GM23338 (cell line): ENCODE results near the gene SMG7. TPM values are rescaled to one million over a fixed set of nuclear protein-coding genes. Genes with fewer than 3 reads are reported as not detected.

Source experiments
- ATAC-seq: fragments of 200-7000 bp; cut with Tn5 transposase; 3 replicates; pipeline ENCODE4 v1.9.1; 2020
- DNase-seq: peaks from one replicate; pipeline ENCODE4 v3.0.0-alpha.2; 2015; ENCODE audit warnings: low spot score
- H2AFZ ChIP-seq: fragments of 200-600 bp; sonication (generic); 2 replicates; pipeline ENCODE4 v1.8.0; 2016; ENCODE audit warnings: antibody characterized with exemption, mild to moderate bottlenecking, moderate library complexity
- H3F3A ChIP-seq: fragments of 200-600 bp; sonication (generic); replicated peaks from 2 replicates; pipeline ENCODE4 v1.8.0; 2017; ENCODE audit warnings: antibody characterized with exemption, mixed run types, low read depth
- H3K27ac ChIP-seq: fragments of 200-600 bp; sonication (generic); 2 replicates; pipeline ENCODE4 v1.6.1; 2016; ENCODE audit warnings: low read depth
- H3K27me3 ChIP-seq: fragments of 200-600 bp; sonication (generic); 2 replicates; pipeline ENCODE4 v1.8.0; 2016; ENCODE audit warnings: mild to moderate bottlenecking, mixed run types, moderate library complexity; ENCODE audit not compliant: insufficient read depth
- H3K36me3 ChIP-seq: fragments of 200-600 bp; sonication (generic); 2 replicates; pipeline ENCODE4 v1.8.0; 2016; ENCODE audit warnings: mild to moderate bottlenecking; ENCODE audit not compliant: insufficient read depth
- H3K4me1 ChIP-seq: fragments of 200-600 bp; sonication (generic); 2 replicates; pipeline ENCODE4 v1.8.0; 2016; ENCODE audit warnings: mild to moderate bottlenecking, moderate library complexity; ENCODE audit not compliant: insufficient read depth
- H3K4me2 ChIP-seq: fragments of 200-600 bp; sonication (generic); 2 replicates; pipeline ENCODE4 v1.7.1; 2017; ENCODE audit warnings: mixed run types
- H3K4me3 ChIP-seq: fragments of 200-600 bp; sonication (generic); 2 replicates; pipeline ENCODE4 v1.6.1; 2016; ENCODE audit warnings: mixed run types
- H3K79me2 ChIP-seq: fragments of 200-600 bp; sonication (generic); replicated peaks from 2 replicates; pipeline ENCODE4 v1.8.0; 2017; ENCODE audit warnings: mild to moderate bottlenecking; ENCODE audit not compliant: insufficient read depth
- H3K9me2 ChIP-seq: fragments of 200-600 bp; sonication (generic); 2 replicates; pipeline ENCODE4 v1.8.0; 2017; ENCODE audit not compliant: insufficient read depth
- H4K20me1 ChIP-seq: fragments of 200-600 bp; sonication (generic); replicated peaks from 2 replicates; pipeline ENCODE4 v1.8.0; 2017; ENCODE audit warnings: mild to moderate bottlenecking; ENCODE audit not compliant: insufficient read depth
- H3K27ac Mint-ChIP-seq: 2 replicates; pipeline ENCODE4 v1.8.0; 2020; ENCODE audit warnings: inconsistent platforms, mild to moderate bottlenecking, moderate library complexity, mixed read lengths
- H3K27me3 Mint-ChIP-seq: 3 replicates; pipeline ENCODE4 v1.8.0; 2022; ENCODE audit warnings: low read depth, mild to moderate bottlenecking, moderate library complexity, mixed read lengths, inconsistent platforms; ENCODE audit not compliant: insufficient read depth, poor library complexity
- H3K36me3 Mint-ChIP-seq: 3 replicates; pipeline ENCODE4 v1.8.0; 2021; ENCODE audit warnings: low read depth, mild to moderate bottlenecking, inconsistent platforms, moderate library complexity, mixed read lengths
- H3K4me1 Mint-ChIP-seq: 3 replicates; pipeline ENCODE4 v1.8.0; 2020; ENCODE audit warnings: mild to moderate bottlenecking, inconsistent platforms, mixed read lengths
- H3K4me3 Mint-ChIP-seq: 3 replicates; pipeline ENCODE4 v1.8.0; 2021; ENCODE audit warnings: moderate library complexity, mild to moderate bottlenecking, inconsistent platforms, mixed read lengths
- H3K9me3 Mint-ChIP-seq: 3 replicates; pipeline ENCODE4 v1.8.0; 2020; ENCODE audit warnings: moderate library complexity, mild to moderate bottlenecking, inconsistent platforms, mixed read lengths
- CREB1 ChIP-seq: fragments of 250-450 bp; sonication (Bioruptor Pico); IDR thresholded peaks from 2 replicates; pipeline ENCODE4 v1.5.0; 2020; ENCODE audit warnings: low read depth, mild to moderate bottlenecking, moderate library complexity
- EZH2 ChIP-seq: fragments of 200-600 bp; sonication (generic); IDR thresholded peaks from one replicate; pipeline ENCODE4 v1.8.0; 2017; ENCODE audit warnings: antibody characterized with exemption, mild to moderate bottlenecking, low read depth; ENCODE audit not compliant: unreplicated experiment
- JUNB ChIP-seq: IDR thresholded peaks from one replicate; pipeline ENCODE4 v1.6.1; 2016; ENCODE audit warnings: antibody characterized with exemption; ENCODE audit not compliant: unreplicated experiment
- STAT1 ChIP-seq: IDR thresholded peaks from one replicate; pipeline ENCODE4 v1.6.1; 2016; ENCODE audit warnings: antibody characterized with exemption; ENCODE audit not compliant: unreplicated experiment
- ZNF114 ChIP-seq: fragments of 250-450 bp; sonication (Bioruptor Pico); IDR thresholded peaks from 2 replicates; pipeline ENCODE4 v1.5.0; 2020; ENCODE audit warnings: mild to moderate bottlenecking, moderate library complexity
- ZNF331 ChIP-seq: fragments of 250-450 bp; sonication (Bioruptor Pico); IDR thresholded peaks from 2 replicates; pipeline ENCODE4 v1.5.0; 2020; ENCODE audit warnings: low read depth, mild to moderate bottlenecking, moderate library complexity
- polyA plus RNA-seq: library from polyadenylated mRNA; unstranded; fragments of >200 nt; fragmentation: Nextera tagmentation; extraction: Ambion mirVana; gene quantifications from 2 replicates; pipeline ENCODE4 v1.2.1, GENCODE V29; 2016
- total RNA-seq: library from RNA; depleted of rRNA; stranded (reverse); fragments of >200 nt; shearing (Covaris generic); gene quantifications from 2 replicates; pipeline ENCODE4 v1.2.3, GENCODE V29; 2014
- TF ChIP-seq, protein P1 (sequence below): fragments of 250-450 bp; sonication (Bioruptor Pico); IDR thresholded peaks from 2 replicates; pipeline ENCODE4 v1.5.0; 2020; ENCODE audit warnings: mild to moderate bottlenecking, moderate library complexity
- TF ChIP-seq, protein P2 (sequence below): IDR thresholded peaks from 2 replicates; pipeline ENCODE4 v1.6.1; 2016; ENCODE audit warnings: antibody characterized with exemption
- TF ChIP-seq, protein P3 (sequence below), 2 experiments: fragments of 200-600 bp in 1 of 2; sonication (generic) in 1 of 2; conservative IDR thresholded peaks; 2 replicates each; pipeline versions ENCODE4 v1.5.1 to v1.6.1; 2016 to 2017; ENCODE audit warnings: antibody characterized with exemption in 2 of 2, low read depth in 2 of 2, mild to moderate bottlenecking in 2 of 2, moderate library complexity in 1 of 2

SMG7 gene
- total and polyA plus RNA-seq, 2 experiments from 2014 or later, result 33.0 to 79.4 TPM

DNA sequence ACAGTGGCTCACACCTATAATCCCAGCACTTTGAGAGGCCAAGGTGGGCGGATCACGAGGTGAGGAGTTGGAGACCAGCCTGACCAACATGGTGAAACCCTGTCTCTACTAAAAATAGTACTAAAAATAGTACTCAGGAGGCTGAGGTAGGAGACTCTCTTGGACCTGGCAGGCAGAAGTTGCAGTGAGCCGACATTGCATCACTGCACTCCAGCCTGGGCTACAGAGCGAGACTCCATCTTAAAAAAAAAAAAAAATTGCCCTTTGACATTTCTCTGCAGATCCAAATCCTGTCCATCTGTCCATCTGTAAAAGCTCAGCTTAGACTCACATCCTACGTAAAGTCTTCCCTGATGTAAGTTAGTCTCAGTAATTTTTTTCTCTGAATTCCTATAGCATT is 124.2 kb downstream of the SMG7 start:
- no peaks in the 10 kb centered on the region for H3K9me3 Mint-ChIP-seq

DNA sequence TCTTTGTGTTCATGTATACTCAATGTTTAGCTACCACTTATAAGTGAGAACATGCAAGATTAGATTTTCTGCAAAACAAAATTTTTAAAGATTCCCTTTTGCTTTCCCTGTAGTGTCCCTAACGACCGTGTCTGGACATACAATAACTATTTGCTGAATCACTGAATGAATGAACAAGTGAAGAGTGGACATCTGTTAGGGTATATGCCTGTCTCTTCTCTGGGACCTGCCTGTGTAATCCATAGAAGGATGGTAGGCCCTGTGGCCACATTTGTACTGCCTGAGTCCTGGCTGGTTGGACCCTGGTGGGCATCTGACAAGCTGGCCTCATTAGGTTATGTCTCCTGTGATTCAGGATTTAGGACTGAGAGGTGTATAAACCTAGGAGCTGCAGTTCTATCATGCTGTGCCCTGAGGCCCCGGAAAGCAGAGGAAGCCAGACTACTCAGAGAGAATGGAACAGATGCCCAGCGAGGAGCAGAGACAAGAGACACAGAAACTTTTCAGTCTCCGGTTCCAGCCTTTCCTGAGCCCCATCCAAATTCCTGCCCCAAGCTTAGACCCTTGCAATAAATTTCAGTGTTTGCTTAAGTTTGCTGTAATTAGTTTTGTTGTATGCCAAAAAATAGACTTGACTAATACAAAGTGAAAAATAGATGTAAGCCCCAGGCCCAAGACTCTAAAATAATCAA is 125.5 kb downstream of the SMG7 start:
- Mint-ChIP-seq H3K4me1 (peaks cover 10% of the 10 kb centered on the region), H3K27ac (no peak overlapping the region), H3K4me3 (no peak overlapping the region), H3K27me3 (peaks cover 3% of the 10 kb centered on the region), H3K36me3 (no peaks in the 10 kb centered on the region), H3K9me3 (no peaks in the 10 kb centered on the region; the same call in 2 of the 3 replicates)
- peaks cover 6% of the 10 kb centered on the region for H3K4me1 ChIP-seq
- H3K4me3 ChIP-seq, result no peak overlapping the region
- no peaks in the 10 kb centered on the region for H3F3A ChIP-seq
- DNase-seq (no peak), ATAC-seq (no peak)
- H3K9me2 ChIP-seq, result 0 out of 2 replicates have a peak, but pooled peaks cover 8% of the 10 kb centered on the region
- H2AFZ ChIP-seq, result peak overlapping the region; percentile 63
- H3K36me3 ChIP-seq, result no peaks in the 10 kb centered on the region
- no peak overlapping the region for H3K27ac ChIP-seq
- H3K4me2 ChIP-seq, result no peak overlapping the region
- H3K79me2 ChIP-seq, result no peaks in the 10 kb centered on the region
- H3K27me3 ChIP-seq, result no peaks in the 10 kb centered on the region
- H4K20me1 ChIP-seq, result no peaks in the 10 kb centered on the region
- TF ChIP-seq, protein P1, sequence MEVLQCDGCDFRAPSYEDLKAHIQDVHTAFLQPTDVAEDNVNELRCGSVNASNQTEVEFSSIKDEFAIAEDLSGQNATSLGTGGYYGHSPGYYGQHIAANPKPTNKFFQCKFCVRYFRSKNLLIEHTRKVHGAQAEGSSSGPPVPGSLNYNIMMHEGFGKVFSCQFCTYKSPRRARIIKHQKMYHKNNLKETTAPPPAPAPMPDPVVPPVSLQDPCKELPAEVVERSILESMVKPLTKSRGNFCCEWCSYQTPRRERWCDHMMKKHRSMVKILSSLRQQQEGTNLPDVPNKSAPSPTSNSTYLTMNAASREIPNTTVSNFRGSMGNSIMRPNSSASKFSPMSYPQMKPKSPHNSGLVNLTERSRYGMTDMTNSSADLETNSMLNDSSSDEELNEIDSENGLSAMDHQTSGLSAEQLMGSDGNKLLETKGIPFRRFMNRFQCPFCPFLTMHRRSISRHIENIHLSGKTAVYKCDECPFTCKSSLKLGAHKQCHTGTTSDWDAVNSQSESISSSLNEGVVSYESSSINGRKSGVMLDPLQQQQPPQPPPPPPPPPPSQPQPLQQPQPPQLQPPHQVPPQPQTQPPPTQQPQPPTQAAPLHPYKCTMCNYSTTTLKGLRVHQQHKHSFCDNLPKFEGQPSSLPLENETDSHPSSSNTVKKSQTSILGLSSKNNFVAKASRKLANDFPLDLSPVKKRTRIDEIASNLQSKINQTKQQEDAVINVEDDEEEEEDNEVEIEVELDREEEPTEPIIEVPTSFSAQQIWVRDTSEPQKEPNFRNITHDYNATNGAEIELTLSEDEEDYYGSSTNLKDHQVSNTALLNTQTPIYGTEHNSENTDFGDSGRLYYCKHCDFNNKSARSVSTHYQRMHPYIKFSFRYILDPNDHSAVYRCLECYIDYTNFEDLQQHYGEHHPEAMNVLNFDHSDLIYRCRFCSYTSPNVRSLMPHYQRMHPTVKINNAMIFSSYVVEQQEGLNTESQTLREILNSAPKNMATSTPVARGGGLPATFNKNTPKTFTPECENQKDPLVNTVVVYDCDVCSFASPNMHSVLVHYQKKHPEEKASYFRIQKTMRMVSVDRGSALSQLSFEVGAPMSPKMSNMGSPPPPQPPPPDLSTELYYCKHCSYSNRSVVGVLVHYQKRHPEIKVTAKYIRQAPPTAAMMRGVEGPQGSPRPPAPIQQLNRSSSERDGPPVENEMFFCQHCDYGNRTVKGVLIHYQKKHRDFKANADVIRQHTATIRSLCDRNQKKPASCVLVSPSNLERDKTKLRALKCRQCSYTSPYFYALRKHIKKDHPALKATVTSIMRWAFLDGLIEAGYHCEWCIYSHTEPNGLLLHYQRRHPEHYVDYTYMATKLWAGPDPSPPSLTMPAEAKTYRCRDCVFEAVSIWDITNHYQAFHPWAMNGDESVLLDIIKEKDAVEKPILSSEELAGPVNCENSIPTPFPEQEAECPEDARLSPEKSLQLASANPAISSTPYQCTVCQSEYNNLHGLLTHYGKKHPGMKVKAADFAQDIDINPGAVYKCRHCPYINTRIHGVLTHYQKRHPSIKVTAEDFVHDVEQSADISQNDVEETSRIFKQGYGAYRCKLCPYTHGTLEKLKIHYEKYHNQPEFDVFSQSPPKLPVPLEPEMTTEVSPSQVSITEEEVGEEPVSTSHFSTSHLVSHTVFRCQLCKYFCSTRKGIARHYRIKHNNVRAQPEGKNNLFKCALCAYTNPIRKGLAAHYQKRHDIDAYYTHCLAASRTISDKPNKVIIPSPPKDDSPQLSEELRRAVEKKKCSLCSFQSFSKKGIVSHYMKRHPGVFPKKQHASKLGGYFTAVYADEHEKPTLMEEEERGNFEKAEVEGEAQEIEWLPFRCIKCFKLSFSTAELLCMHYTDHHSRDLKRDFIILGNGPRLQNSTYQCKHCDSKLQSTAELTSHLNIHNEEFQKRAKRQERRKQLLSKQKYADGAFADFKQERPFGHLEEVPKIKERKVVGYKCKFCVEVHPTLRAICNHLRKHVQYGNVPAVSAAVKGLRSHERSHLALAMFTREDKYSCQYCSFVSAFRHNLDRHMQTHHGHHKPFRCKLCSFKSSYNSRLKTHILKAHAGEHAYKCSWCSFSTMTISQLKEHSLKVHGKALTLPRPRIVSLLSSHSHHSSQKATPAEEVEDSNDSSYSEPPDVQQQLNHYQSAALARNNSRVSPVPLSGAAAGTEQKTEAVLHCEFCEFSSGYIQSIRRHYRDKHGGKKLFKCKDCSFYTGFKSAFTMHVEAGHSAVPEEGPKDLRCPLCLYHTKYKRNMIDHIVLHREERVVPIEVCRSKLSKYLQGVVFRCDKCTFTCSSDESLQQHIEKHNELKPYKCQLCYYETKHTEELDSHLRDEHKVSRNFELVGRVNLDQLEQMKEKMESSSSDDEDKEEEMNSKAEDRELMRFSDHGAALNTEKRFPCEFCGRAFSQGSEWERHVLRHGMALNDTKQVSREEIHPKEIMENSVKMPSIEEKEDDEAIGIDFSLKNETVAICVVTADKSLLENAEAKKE, result no peak
- no peak for TF ChIP-seq EZH2
- TF ChIP-seq, protein P2, sequence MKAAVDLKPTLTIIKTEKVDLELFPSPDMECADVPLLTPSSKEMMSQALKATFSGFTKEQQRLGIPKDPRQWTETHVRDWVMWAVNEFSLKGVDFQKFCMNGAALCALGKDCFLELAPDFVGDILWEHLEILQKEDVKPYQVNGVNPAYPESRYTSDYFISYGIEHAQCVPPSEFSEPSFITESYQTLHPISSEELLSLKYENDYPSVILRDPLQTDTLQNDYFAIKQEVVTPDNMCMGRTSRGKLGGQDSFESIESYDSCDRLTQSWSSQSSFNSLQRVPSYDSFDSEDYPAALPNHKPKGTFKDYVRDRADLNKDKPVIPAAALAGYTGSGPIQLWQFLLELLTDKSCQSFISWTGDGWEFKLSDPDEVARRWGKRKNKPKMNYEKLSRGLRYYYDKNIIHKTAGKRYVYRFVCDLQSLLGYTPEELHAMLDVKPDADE, result no peak
- no peak for TF ChIP-seq ZNF114 (CRISPR knock-in tag)
- no peak for TF ChIP-seq STAT1
- TF ChIP-seq JUNB, result no peak
- TF ChIP-seq ZNF331 (CRISPR knock-in tag), result no peak

More for the DNA sequence above, 124.2 kb downstream of the SMG7 start:
- Mint-ChIP-seq H3K27ac (no peak overlapping the region), H3K27me3 (peaks cover 3% of the 10 kb centered on the region), H3K4me1 (peaks cover 13% of the 10 kb centered on the region), H3K36me3 (no peaks in the 10 kb centered on the region), H3K4me3 (no peak overlapping the region)
- Histone ChIP-seq H3F3A (no peaks in the 10 kb centered on the region), H3K4me2 (no peak overlapping the region), H3K4me1 (peaks cover 6% of the 10 kb centered on the region), H3K36me3 (no peaks in the 10 kb centered on the region), H3K27me3 (no peaks in the 10 kb centered on the region), H3K9me2 (0 out of 2 replicates have a peak, but pooled peaks cover 8% of the 10 kb centered on the region), H2AFZ (no peak overlapping the region), H4K20me1 (no peaks in the 10 kb centered on the region), H3K79me2 (no peaks in the 10 kb centered on the region), H3K27ac (no peak overlapping the region), H3K4me3 (no peak overlapping the region)
- TF ChIP-seq ZNF331 (CRISPR knock-in tag) (no peak), STAT1 (no peak), CREB1 (CRISPR knock-in tag) (no peak)
- TF ChIP-seq, protein P3, sequence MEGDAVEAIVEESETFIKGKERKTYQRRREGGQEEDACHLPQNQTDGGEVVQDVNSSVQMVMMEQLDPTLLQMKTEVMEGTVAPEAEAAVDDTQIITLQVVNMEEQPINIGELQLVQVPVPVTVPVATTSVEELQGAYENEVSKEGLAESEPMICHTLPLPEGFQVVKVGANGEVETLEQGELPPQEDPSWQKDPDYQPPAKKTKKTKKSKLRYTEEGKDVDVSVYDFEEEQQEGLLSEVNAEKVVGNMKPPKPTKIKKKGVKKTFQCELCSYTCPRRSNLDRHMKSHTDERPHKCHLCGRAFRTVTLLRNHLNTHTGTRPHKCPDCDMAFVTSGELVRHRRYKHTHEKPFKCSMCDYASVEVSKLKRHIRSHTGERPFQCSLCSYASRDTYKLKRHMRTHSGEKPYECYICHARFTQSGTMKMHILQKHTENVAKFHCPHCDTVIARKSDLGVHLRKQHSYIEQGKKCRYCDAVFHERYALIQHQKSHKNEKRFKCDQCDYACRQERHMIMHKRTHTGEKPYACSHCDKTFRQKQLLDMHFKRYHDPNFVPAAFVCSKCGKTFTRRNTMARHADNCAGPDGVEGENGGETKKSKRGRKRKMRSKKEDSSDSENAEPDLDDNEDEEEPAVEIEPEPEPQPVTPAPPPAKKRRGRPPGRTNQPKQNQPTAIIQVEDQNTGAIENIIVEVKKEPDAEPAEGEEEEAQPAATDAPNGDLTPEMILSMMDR (conservative IDR thresholded peaks at IDR 0.05; ENCODE audit: low read depth in 2 of 2), result no peak
- DNase-seq (no peak), ATAC-seq (no peak)
